OCI-LY1 (cell line): Measurements from ENCODE around the gene CLIC1.

Experiments used
- H2AFZ ChIP-seq: fragments of 200-600 bp; sonication (generic), shearing (Covaris generic); 2 replicates; pipeline ENCODE4 v1.6.0; 2014; ENCODE audit warnings: antibody characterized with exemption, mild to moderate bottlenecking, low read length
- H3F3A ChIP-seq: fragments of 200-600 bp; sonication (generic), shearing (Covaris generic); 2 replicates; pipeline ENCODE4 v1.6.0; 2014; ENCODE audit warnings: mild to moderate bottlenecking, antibody characterized with exemption, low read length, moderate library complexity; ENCODE audit not compliant: insufficient read depth
- H3K27ac ChIP-seq: fragments of 200-600 bp; sonication (generic); 2 replicates; pipeline ENCODE4 v1.5.1; 2014; ENCODE audit warnings: low read length, mixed run types, mild to moderate bottlenecking, low read depth; ENCODE audit not compliant: poor library complexity, severe bottlenecking
- H3K27me3 ChIP-seq: fragments of 200-600 bp; sonication (generic); 2 replicates; pipeline ENCODE4 v1.6.0; 2014; ENCODE audit warnings: antibody characterized with exemption, mild to moderate bottlenecking, low read length, moderate library complexity; ENCODE audit not compliant: insufficient read depth
- H3K36me3 ChIP-seq: fragments of 200-600 bp; sonication (generic); 2 replicates; pipeline ENCODE4 v1.6.1; 2014; ENCODE audit warnings: mild to moderate bottlenecking, antibody characterized with exemption, low read length, moderate library complexity, mixed read lengths; ENCODE audit not compliant: insufficient read depth
- H3K4me1 ChIP-seq: fragments of 200-600 bp; sonication (generic); 2 replicates; pipeline ENCODE4 v1.5.1; 2014; ENCODE audit warnings: mild to moderate bottlenecking, low read length, moderate library complexity; ENCODE audit not compliant: insufficient read depth, severe bottlenecking
- H3K4me2 ChIP-seq: fragments of 200-600 bp; sonication (generic), shearing (Covaris generic); 2 replicates; pipeline ENCODE4 v1.6.1; 2014; ENCODE audit warnings: low read length
- H3K4me3 ChIP-seq: fragments of 200-600 bp; sonication (generic); 2 replicates; pipeline ENCODE4 v1.5.1; 2014; ENCODE audit warnings: low read length, low read depth, mild to moderate bottlenecking, mixed read lengths; ENCODE audit not compliant: poor library complexity, severe bottlenecking
- H3K79me2 ChIP-seq: fragments of 200-600 bp; shearing (Covaris generic); 2 replicates; pipeline ENCODE4 v1.6.1; 2016; ENCODE audit warnings: mixed run types, low read length, mixed read lengths; ENCODE audit not compliant: insufficient read depth
- H3K9ac ChIP-seq: fragments of 200-600 bp; sonication (generic), shearing (Covaris generic); 2 replicates; pipeline ENCODE4 v1.6.1; 2014; ENCODE audit warnings: mild to moderate bottlenecking, low read length, mixed read lengths
- H3K9me2 ChIP-seq: fragments of 200-600 bp; sonication (generic), shearing (Covaris generic); 2 replicates; pipeline ENCODE4 v1.6.1; 2014; ENCODE audit warnings: low read depth, mild to moderate bottlenecking, low read length, mixed read lengths
- H3K9me3 ChIP-seq: fragments of 200-600 bp; shearing (Covaris generic); 2 replicates; pipeline ENCODE4 v1.6.1; 2014; ENCODE audit warnings: low read length, mixed read lengths
- H4K20me1 ChIP-seq: fragments of 200-600 bp; sonication (generic), shearing (Covaris generic); 2 replicates; pipeline ENCODE4 v1.6.0; 2016; ENCODE audit warnings: mild to moderate bottlenecking, low read length; ENCODE audit not compliant: insufficient read depth
- CTCF ChIP-seq: fragments of 200-600 bp; sonication (generic), shearing (Covaris generic); IDR thresholded peaks from 2 replicates; pipeline ENCODE4 v1.5.1; 2017; ENCODE audit warnings: mild to moderate bottlenecking, antibody characterized with exemption, low read length, moderate library complexity, mixed read lengths
- EZH2 ChIP-seq: fragments of 200-600 bp; sonication (generic), shearing (Covaris generic); IDR thresholded peaks from 2 replicates; pipeline ENCODE4 v1.8.0; 2017; ENCODE audit warnings: borderline replicate concordance, mixed run types, mild to moderate bottlenecking, antibody characterized with exemption, low read length, moderate library complexity, mixed read lengths

CLIC1 gene

GRCh38 chr6:31761343-31761742 lies 25.0 kb upstream of the CLIC1 start:
- Histone ChIP-seq H3K4me1 (no peaks in the 10 kb centered on the region), H3K4me2 (no peak overlapping the region)
- TF ChIP-seq CTCF (no peak), EZH2 (no peak)

GRCh38 chr6:31760790-31761189 lies 24.5 kb upstream of the CLIC1 start:
- no peaks in the 10 kb centered on the region for H3K79me2 ChIP-seq
- no peaks in the 10 kb centered on the region for H3K9me2 ChIP-seq
- H2AFZ ChIP-seq, result no peak overlapping the region
- H4K20me1 ChIP-seq, result no peaks in the 10 kb centered on the region
- no peak for TF ChIP-seq EZH2
- no peak for TF ChIP-seq CTCF
- H3K36me3 ChIP-seq, result peaks cover 70% of the 10 kb centered on the region
- no peak overlapping the region for H3K4me2 ChIP-seq
- no peak overlapping the region for H3K4me3 ChIP-seq
- no peaks in the 10 kb centered on the region for H3F3A ChIP-seq
- H3K4me1 ChIP-seq, result no peaks in the 10 kb centered on the region
- no peaks in the 10 kb centered on the region for H3K27me3 ChIP-seq
- no peak overlapping the region for H3K27ac ChIP-seq
- H3K9ac ChIP-seq, result no peak overlapping the region
- no peaks in the 10 kb centered on the region for H3K9me3 ChIP-seq

More at GRCh38 chr6:31761343-31761742, 25.0 kb upstream of the CLIC1 start:
- H3K79me2 ChIP-seq, result no peaks in the 10 kb centered on the region
- no peak overlapping the region for H3K4me3 ChIP-seq
- no peak overlapping the region for H3K27ac ChIP-seq
- H3K27me3 ChIP-seq, result no peaks in the 10 kb centered on the region
- H3K9me3 ChIP-seq, result no peaks in the 10 kb centered on the region
- no peak overlapping the region for H3K9ac ChIP-seq
- H3K36me3 ChIP-seq, result peaks cover 70% of the 10 kb centered on the region
- H2AFZ ChIP-seq, result no peak overlapping the region
- H3K9me2 ChIP-seq, result no peaks in the 10 kb centered on the region
- no peaks in the 10 kb centered on the region for H4K20me1 ChIP-seq
- no peaks in the 10 kb centered on the region for H3F3A ChIP-seq

- Histone ChIP-seq H3K27me3 (no peaks in the 10 kb centered on the region), H3K9me3 (no peaks in the 10 kb centered on the region), H2AFZ (no peak overlapping the region), H3K4me2 (no peak overlapping the region), H3F3A (no peaks in the 10 kb centered on the region), H3K27ac (no peak overlapping the region), H3K4me3 (no peak overlapping the region), H3K79me2 (no peaks in the 10 kb centered on the region), H3K9ac (no peak overlapping the region), H3K36me3 (peaks cover 55% of the 10 kb centered on the region), H3K4me1 (no peaks in the 10 kb centered on the region), H4K20me1 (no peaks in the 10 kb centered on the region), H3K9me2 (no peaks in the 10 kb centered on the region)
- TF ChIP-seq CTCF, result no peak
- TF ChIP-seq EZH2, result no peak
Observed at GRCh38 chr6:31758281-31758680, 22.0 kb upstream of the CLIC1 start.
